SK-N-SH (cell line): ENCODE data around the gene CST11. TPM values are rescaled to one million over a fixed set of nuclear protein-coding genes. Genes with fewer than 3 reads are reported as not detected.

Source experiments
- CTCF ChIA-PET: fragments of 300-600, 350-600 bp; formaldehyde crosslinking; extraction: SDS; loops from one replicate; lab custom pipeline; 2021; lab: Yijun Ruan, JAX
- POLR2A ChIA-PET: fragments of 350-600 bp; sonication (Branson Sonifier 250); formaldehyde crosslinking; extraction: SDS; loops from one replicate; lab custom pipeline; 2020; ENCODE audit warnings: antibody characterized with exemption, inconsistent platforms; lab: Yijun Ruan, JAX
- DNase-seq: peaks from one replicate; pipeline ENCODE4 v3.0.0; 2012
- H2AFZ ChIP-seq: fragments of 200-600 bp; sonication (generic); 2 replicates; pipeline ENCODE4 v1.8.1; 2016; ENCODE audit warnings: antibody characterized with exemption, mild to moderate bottlenecking, low read depth
- H3F3A ChIP-seq: fragments of 200-600 bp; sonication (generic); replicated peaks from 2 replicates; pipeline ENCODE3; 2016; ENCODE audit warnings: antibody characterized with exemption, mild to moderate bottlenecking; ENCODE audit not compliant: insufficient read depth
- H3K27ac ChIP-seq, 2 experiments: fragments of 200-500 bp in 1 of 2; fragments of 200-600 bp in 1 of 2; sonication (Bioruptor generic) in 1 of 2; sonication (generic), shearing (Covaris generic) in 1 of 2; 2 replicates each; pipeline versions ENCODE4 v1.5.1 to v1.6.1; 2014 to 2016; ENCODE audit warnings: low read depth in 2 of 2, inconsistent platforms in 1 of 2, low read length in 1 of 2, mild to moderate bottlenecking in 1 of 2, mixed read lengths in 1 of 2
- H3K27me3 ChIP-seq: fragments of 200-600 bp; sonication (generic), shearing (Covaris generic); 2 replicates; pipeline ENCODE4 v1.6.1; 2016; ENCODE audit warnings: mixed run types; ENCODE audit not compliant: insufficient read depth
- H3K36me3 ChIP-seq, 2 experiments: fragments of 200-500 bp in 1 of 2; fragments of 200-600 bp in 1 of 2; sonication (Bioruptor generic) in 1 of 2; sonication (generic) in 1 of 2; replicated peaks in 1 of 2; 2 replicates each; pipeline versions ENCODE3 to v1.5.1; 2014 to 2016; ENCODE audit warnings: low read length in 1 of 2, mild to moderate bottlenecking in 1 of 2; ENCODE audit not compliant: insufficient read depth in 2 of 2, control insufficient read depth in 1 of 2
- H3K4me1 ChIP-seq, 2 experiments: fragments of 200-500 bp in 1 of 2; fragments of 200-600 bp in 1 of 2; sonication (Bioruptor generic) in 1 of 2; sonication (generic), shearing (Covaris generic) in 1 of 2; 2 replicates each; pipeline versions ENCODE4 v1.5.1 to v1.6.1; 2014 to 2016; ENCODE audit warnings: low read depth in 1 of 2, low read length in 1 of 2, mixed run types in 1 of 2; ENCODE audit not compliant: insufficient read depth in 2 of 2, control insufficient read depth in 1 of 2
- H3K4me2 ChIP-seq: fragments of 200-600 bp; sonication (generic), shearing (Covaris generic); 2 replicates; pipeline ENCODE4 v1.6.1; 2017; ENCODE audit warnings: mixed run types
- H3K4me3 ChIP-seq, 2 experiments: fragments of 200-500 bp in 1 of 2; fragments of 200-600 bp in 1 of 2; sonication (Bioruptor generic) in 1 of 2; sonication (generic), shearing (Covaris generic) in 1 of 2; 2 replicates each; pipeline versions ENCODE4 v1.5.1 to v1.8.1; 2014 to 2016; ENCODE audit warnings: low read depth in 2 of 2, inconsistent platforms in 1 of 2, low read length in 1 of 2, mild to moderate bottlenecking in 1 of 2, mixed read lengths in 1 of 2, moderate library complexity in 1 of 2
- H3K79me2 ChIP-seq: fragments of 200-600 bp; sonication (generic); 2 replicates; pipeline ENCODE4 v1.8.1; 2017; ENCODE audit warnings: mild to moderate bottlenecking; ENCODE audit not compliant: insufficient read depth
- H3K9ac ChIP-seq: fragments of 200-600 bp; sonication (generic); 2 replicates; pipeline ENCODE4 v1.6.1; 2017; ENCODE audit warnings: mixed run types
- H3K9me2 ChIP-seq: fragments of 200-600 bp; sonication (generic); 2 replicates; pipeline ENCODE4 v1.6.1; 2017; ENCODE audit warnings: mixed run types
- H3K9me3 ChIP-seq: fragments of 200-600 bp; sonication (generic); 2 replicates; pipeline ENCODE4 v1.6.1; 2017; ENCODE audit warnings: mixed run types, mild to moderate bottlenecking, moderate library complexity
- H4K20me1 ChIP-seq: fragments of 200-600 bp; sonication (generic); 2 replicates; pipeline ENCODE4 v1.6.1; 2017; ENCODE audit warnings: mild to moderate bottlenecking, mixed run types; ENCODE audit not compliant: insufficient read depth
- CHD2 ChIP-seq: fragments of 150-350 bp; IDR thresholded peaks from 2 replicates; pipeline ENCODE4 v1.6.1; 2018; ENCODE audit warnings: low read length; ENCODE audit not compliant: partially characterized antibody
- FOSL2 ChIP-seq: IDR thresholded peaks from 2 replicates; pipeline ENCODE4 v1.4.0; 2012; ENCODE audit warnings: low read depth, mild to moderate bottlenecking, moderate library complexity, borderline replicate concordance
- GABPA ChIP-seq: IDR thresholded peaks from 2 replicates; pipeline ENCODE4 v1.4.0; 2012; ENCODE audit warnings: low read depth, mild to moderate bottlenecking
- NRF1 ChIP-seq: IDR thresholded peaks from 2 replicates; pipeline ENCODE4 v1.6.1; 2012; ENCODE audit warnings: low read depth, mild to moderate bottlenecking, low read length
- POLR2AphosphoS5 ChIP-seq: IDR thresholded peaks from 2 replicates; pipeline ENCODE4 v1.6.1; 2012; ENCODE audit warnings: low read depth, low read length
- RAD21 ChIP-seq: IDR thresholded peaks from 2 replicates; pipeline ENCODE4 v1.6.1; 2012; ENCODE audit warnings: mild to moderate bottlenecking, low read length
- RCOR1 ChIP-seq: fragments of 150-350 bp; IDR thresholded peaks from 2 replicates; pipeline ENCODE4 v1.6.1; 2017; ENCODE audit warnings: antibody characterized with exemption, low read length
- RXRA ChIP-seq: IDR thresholded peaks from 2 replicates; pipeline ENCODE4 v1.4.0; 2012; ENCODE audit warnings: low read depth, mild to moderate bottlenecking, borderline replicate concordance
- SIN3A ChIP-seq: IDR thresholded peaks from 2 replicates; pipeline ENCODE4 v1.6.1; 2012; ENCODE audit warnings: low read depth, mild to moderate bottlenecking, low read length, moderate library complexity, borderline replicate concordance
- YY1 ChIP-seq: IDR thresholded peaks from 2 replicates; pipeline ENCODE4 v1.4.0; 2012; ENCODE audit warnings: low read depth, mild to moderate bottlenecking
- WGBS: methylation state at CpG from one replicate; pipeline ENCODE4 v1.1.6; 2017; ENCODE audit warnings: low lambda C conversion rate; 5-methylcytosine and 5-hydroxymethylcytosine counted together
- polyA plus RNA-seq, 3 experiments: library from polyadenylated mRNA; depleted of rRNA; stranded (reverse); fragments of >200 nt; gene quantifications; 2 replicates each; pipeline ENCODE4 v1.2.3, GENCODE V29; 2012
- TF ChIP-seq, protein P1 (sequence below): IDR thresholded peaks from 2 replicates; pipeline ENCODE4; 2012
- TF ChIP-seq, protein P2 (sequence below): IDR thresholded peaks from 2 replicates; pipeline ENCODE4 v1.4.0; 2012; ENCODE audit warnings: low read depth, borderline replicate concordance
- TF ChIP-seq, protein P3 (sequence below): IDR thresholded peaks from 2 replicates; pipeline ENCODE4 v1.6.1; 2012; ENCODE audit warnings: mild to moderate bottlenecking, low read depth, low read length, moderate library complexity
- TF ChIP-seq, protein P4 (sequence below): fragments of 150-350 bp; IDR thresholded peaks from 2 replicates; pipeline ENCODE4 v1.6.1; 2017; ENCODE audit warnings: antibody characterized with exemption, low read length, low read depth, borderline replicate concordance

CST11 gene
- polyA plus RNA-seq, 1 of the 3 experiments (the other 2 are of a cell fraction) = not detected

DNA sequence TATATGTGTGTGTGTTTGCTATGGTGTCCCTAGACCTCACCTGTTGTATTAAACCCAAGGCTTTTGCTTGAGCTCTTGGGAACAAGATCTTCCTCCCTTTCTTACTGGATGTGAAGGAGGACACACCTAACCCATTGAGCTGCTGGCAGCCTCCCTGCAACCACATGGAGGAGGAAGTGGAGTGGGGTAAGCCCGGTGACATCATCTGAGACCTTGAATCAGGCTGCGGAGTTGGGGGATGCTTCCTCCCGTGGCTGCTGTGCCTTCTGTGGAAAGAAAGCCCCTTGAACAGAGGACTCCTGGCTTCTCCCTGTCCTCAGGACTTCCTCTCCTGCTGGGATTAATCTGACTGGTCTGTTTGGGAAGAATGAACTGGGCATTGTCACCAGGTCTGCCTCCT is 3.3 kb downstream of the CST11 start:
- CTCF ChIA-PET = no interaction called here
- no peak overlapping the region for H3K27ac ChIP-seq
- TF ChIP-seq GABPA (no peak), RXRA (no peak), FOSL2 (no peak), POLR2AphosphoS5 (no peak), YY1 (no peak), SIN3A (no peak)
- TF ChIP-seq, protein P1, sequence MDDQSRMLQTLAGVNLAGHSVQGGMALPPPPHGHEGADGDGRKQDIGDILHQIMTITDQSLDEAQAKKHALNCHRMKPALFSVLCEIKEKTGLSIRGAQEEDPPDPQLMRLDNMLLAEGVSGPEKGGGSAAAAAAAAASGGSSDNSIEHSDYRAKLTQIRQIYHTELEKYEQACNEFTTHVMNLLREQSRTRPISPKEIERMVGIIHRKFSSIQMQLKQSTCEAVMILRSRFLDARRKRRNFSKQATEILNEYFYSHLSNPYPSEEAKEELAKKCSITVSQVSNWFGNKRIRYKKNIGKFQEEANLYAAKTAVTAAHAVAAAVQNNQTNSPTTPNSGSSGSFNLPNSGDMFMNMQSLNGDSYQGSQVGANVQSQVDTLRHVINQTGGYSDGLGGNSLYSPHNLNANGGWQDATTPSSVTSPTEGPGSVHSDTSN = no peak
- TF ChIP-seq, protein P2, sequence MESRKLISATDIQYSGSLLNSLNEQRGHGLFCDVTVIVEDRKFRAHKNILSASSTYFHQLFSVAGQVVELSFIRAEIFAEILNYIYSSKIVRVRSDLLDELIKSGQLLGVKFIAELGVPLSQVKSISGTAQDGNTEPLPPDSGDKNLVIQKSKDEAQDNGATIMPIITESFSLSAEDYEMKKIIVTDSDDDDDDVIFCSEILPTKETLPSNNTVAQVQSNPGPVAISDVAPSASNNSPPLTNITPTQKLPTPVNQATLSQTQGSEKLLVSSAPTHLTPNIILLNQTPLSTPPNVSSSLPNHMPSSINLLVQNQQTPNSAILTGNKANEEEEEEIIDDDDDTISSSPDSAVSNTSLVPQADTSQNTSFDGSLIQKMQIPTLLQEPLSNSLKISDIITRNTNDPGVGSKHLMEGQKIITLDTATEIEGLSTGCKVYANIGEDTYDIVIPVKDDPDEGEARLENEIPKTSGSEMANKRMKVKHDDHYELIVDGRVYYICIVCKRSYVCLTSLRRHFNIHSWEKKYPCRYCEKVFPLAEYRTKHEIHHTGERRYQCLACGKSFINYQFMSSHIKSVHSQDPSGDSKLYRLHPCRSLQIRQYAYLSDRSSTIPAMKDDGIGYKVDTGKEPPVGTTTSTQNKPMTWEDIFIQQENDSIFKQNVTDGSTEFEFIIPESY = no peak
- peaks cover 0 to 6% of the 10 kb centered on the region in 2 experiments; a peak in 1 of 4 replicates for H3K4me1 ChIP-seq
- H4K20me1 ChIP-seq = no peaks in the 10 kb centered on the region
- POLR2A ChIA-PET = no interaction called here
- no peaks in the 10 kb centered on the region for H3K9me2 ChIP-seq
- H3K79me2 ChIP-seq = no peaks in the 10 kb centered on the region
- DNase-seq = no peak
- H2AFZ ChIP-seq = no peak overlapping the region
- WGBS = 20% methylated on average over 1 of the region's 3 CpGs
- no peaks in the 10 kb centered on the region for H3K36me3 ChIP-seq
- H3K27me3 ChIP-seq = peaks cover 20% of the 10 kb centered on the region
- no peak overlapping the region for H3K9ac ChIP-seq
- H3K4me3 ChIP-seq = no peak overlapping the region
- H3K9me3 ChIP-seq = no peaks in the 10 kb centered on the region
- no peaks in the 10 kb centered on the region for H3F3A ChIP-seq
- H3K4me2 ChIP-seq = no peak overlapping the region

DNA sequence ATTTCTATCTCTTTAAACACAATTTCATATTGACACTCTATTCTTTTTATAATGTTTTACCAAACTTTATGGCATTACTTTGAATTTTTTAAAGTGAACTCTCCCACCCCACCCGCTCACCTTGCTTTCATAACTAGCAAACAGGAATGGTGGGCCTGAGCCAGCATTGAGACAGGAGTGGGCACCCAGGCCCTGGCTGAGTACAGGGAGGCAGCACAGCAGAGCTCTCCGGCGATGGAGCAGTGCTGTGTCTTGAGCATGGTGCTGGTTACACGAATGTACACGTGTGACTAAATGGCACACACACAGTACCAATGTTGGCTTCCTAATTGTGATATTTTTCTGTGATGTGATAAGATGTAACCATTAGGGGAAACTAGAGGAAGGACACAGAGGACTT is 4.5 kb downstream of the CST11 start:
- 24% methylated on average over 5 of the region's 5 CpGs for WGBS
- no peaks in the 10 kb centered on the region for H3K36me3 ChIP-seq
- H4K20me1 ChIP-seq = no peaks in the 10 kb centered on the region
- no peaks in the 10 kb centered on the region for H3F3A ChIP-seq
- no peak overlapping the region for H3K4me2 ChIP-seq
- H3K9me2 ChIP-seq = no peaks in the 10 kb centered on the region
- H3K4me3 ChIP-seq = no peak overlapping the region
- no peak overlapping the region for H2AFZ ChIP-seq
- CTCF ChIA-PET = interaction anchor here (3.2 kb wide), 1 partner anchor 11 kb away, joined by 22 read pairs; no protein-coding TSS in a partner anchor
- DNase-seq = no peak
- H3K9me3 ChIP-seq = no peaks in the 10 kb centered on the region
- H3K79me2 ChIP-seq = no peaks in the 10 kb centered on the region
- H3K27ac ChIP-seq = no peak overlapping the region
- H3K27me3 ChIP-seq = peaks cover 20% of the 10 kb centered on the region
- no peak overlapping the region for H3K9ac ChIP-seq
- peaks cover 0 to 6% of the 10 kb centered on the region in 2 experiments; a peak in 1 of 4 replicates for H3K4me1 ChIP-seq
- POLR2A ChIA-PET = no interaction called here
- TF ChIP-seq POLR2AphosphoS5 = no peak
- TF ChIP-seq, protein P3, sequence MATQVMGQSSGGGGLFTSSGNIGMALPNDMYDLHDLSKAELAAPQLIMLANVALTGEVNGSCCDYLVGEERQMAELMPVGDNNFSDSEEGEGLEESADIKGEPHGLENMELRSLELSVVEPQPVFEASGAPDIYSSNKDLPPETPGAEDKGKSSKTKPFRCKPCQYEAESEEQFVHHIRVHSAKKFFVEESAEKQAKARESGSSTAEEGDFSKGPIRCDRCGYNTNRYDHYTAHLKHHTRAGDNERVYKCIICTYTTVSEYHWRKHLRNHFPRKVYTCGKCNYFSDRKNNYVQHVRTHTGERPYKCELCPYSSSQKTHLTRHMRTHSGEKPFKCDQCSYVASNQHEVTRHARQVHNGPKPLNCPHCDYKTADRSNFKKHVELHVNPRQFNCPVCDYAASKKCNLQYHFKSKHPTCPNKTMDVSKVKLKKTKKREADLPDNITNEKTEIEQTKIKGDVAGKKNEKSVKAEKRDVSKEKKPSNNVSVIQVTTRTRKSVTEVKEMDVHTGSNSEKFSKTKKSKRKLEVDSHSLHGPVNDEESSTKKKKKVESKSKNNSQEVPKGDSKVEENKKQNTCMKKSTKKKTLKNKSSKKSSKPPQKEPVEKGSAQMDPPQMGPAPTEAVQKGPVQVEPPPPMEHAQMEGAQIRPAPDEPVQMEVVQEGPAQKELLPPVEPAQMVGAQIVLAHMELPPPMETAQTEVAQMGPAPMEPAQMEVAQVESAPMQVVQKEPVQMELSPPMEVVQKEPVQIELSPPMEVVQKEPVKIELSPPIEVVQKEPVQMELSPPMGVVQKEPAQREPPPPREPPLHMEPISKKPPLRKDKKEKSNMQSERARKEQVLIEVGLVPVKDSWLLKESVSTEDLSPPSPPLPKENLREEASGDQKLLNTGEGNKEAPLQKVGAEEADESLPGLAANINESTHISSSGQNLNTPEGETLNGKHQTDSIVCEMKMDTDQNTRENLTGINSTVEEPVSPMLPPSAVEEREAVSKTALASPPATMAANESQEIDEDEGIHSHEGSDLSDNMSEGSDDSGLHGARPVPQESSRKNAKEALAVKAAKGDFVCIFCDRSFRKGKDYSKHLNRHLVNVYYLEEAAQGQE = no peak
- no peak for TF ChIP-seq CHD2
- no peak for TF ChIP-seq RXRA
- no peak for TF ChIP-seq RCOR1
- no peak for TF ChIP-seq YY1
- no peak for TF ChIP-seq FOSL2
- no peak for TF ChIP-seq NRF1
- TF ChIP-seq, protein P4, sequence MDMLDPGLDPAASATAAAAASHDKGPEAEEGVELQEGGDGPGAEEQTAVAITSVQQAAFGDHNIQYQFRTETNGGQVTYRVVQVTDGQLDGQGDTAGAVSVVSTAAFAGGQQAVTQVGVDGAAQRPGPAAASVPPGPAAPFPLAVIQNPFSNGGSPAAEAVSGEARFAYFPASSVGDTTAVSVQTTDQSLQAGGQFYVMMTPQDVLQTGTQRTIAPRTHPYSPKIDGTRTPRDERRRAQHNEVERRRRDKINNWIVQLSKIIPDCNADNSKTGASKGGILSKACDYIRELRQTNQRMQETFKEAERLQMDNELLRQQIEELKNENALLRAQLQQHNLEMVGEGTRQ = no peak
- TF ChIP-seq RAD21 = no peak
